HEK293T (cell line): ENCODE data around the gene ARID1A.

Source experiments
- FOXA1 ChIP-seq: fragments of 450-650 bp; IDR thresholded peaks from 2 replicates; pipeline ENCODE4 v1.6.1; 2016; ENCODE audit warnings: mild to moderate bottlenecking
- ZNF384 ChIP-seq: fragments of 450-650 bp; IDR thresholded peaks from 2 replicates; pipeline ENCODE4 v1.6.1; 2016

GRCh38 chr1:26705788-26706311 lies 10.0 kb downstream of the ARID1A start:
- no peak for TF ChIP-seq ZNF384
- TF ChIP-seq FOXA1: no peak
